Measurements from ENCODE around the gene DNASE1L1.

The DNASE1L1 gene

DNA sequence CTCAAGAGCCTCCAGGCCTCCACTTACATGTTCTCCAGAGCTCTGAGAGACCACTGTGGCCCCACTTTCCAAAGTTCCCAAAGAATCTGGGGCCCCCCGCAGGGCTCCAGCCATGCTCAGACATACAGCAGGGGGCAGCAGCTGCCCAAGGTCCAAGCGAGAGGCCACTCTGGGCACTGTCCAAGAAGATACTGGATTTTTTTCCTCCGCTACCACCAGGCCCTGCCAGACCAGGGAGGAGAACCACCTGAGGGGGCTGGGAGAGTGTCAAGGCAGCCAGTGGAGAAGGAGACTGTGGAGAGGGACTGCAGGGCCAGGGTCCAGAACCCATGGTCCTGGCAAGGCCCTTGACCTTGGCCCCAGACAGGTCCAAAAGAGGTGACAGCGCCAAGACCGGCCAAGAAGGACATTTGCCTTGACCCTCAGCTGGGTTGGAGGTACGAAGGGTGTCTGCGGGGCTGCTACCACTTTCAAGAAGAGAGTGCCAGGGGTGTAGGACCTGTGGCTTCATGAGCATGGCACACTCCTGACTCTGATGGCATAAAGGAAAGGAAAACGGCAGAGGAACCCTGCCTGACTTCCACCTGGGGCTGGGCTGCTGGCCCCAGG lies 24.7 kb downstream of the DNASE1L1 start:
- TF ChIP-seq, protein P1, sequence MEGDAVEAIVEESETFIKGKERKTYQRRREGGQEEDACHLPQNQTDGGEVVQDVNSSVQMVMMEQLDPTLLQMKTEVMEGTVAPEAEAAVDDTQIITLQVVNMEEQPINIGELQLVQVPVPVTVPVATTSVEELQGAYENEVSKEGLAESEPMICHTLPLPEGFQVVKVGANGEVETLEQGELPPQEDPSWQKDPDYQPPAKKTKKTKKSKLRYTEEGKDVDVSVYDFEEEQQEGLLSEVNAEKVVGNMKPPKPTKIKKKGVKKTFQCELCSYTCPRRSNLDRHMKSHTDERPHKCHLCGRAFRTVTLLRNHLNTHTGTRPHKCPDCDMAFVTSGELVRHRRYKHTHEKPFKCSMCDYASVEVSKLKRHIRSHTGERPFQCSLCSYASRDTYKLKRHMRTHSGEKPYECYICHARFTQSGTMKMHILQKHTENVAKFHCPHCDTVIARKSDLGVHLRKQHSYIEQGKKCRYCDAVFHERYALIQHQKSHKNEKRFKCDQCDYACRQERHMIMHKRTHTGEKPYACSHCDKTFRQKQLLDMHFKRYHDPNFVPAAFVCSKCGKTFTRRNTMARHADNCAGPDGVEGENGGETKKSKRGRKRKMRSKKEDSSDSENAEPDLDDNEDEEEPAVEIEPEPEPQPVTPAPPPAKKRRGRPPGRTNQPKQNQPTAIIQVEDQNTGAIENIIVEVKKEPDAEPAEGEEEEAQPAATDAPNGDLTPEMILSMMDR (IDR thresholded peaks at IDR 0.05; ENCODE audit: insufficient read depth, low read length, missing control alignments) = peak; percentile 24
- CTCF ChIA-PET = interaction anchor here (0.9 to 2.6 kb wide), 3 partner anchors 10 to 67 kb away, joined by 3 to 17 read pairs (median 3); partner anchors contain the start of gene FLNA
- no peak overlapping the region for H3K4me3 ChIP-seq (ENCODE audit: low read depth, low read length)
- POLR2A ChIA-PET = no interaction called here
- DNase-seq (ENCODE audit: low read depth, low spot score) = no peak

DNA sequence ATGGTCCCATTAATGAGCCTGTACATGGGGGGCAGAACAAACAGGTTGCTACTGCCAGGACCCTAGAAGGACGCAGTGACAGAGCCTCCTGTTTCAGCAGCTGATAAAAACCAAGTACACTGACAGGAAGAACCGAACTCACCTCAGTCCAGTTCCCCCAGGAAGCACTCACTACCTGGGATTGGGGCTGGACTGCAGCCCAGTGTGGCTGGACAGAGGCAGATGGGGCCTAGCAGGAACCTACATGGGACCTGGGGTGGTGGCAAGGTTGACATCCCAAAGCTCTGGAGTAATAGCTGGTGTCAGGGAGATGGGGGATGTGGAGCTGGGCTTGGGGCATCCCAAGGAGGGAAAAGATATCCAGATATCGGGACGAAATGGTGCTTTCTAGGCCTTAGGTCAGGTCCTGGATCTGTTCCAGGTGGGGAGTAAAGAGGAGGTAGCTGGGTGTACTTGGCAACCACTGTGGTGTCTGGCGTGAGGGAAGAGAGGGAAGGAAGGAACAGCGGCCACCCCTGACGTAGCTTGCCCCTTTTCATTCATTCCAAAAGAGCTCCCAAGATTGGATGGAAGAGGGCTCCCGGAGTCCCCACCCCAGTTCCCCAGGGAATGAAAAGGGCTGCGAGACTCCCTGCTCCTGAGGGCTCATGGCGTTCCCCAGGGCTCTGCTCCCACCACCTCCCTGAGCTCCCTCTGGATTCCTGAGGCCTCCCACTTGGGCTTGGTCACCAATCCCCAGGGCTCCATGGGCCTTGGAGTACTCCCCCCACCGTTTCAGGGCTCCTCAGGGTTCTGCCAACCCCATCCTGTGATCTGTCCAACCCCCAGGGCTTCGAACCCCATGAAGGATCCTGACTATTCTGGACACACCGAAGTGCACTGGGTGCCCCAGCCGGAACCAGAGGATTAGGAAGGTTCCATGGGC lies 25.4 kb downstream of the DNASE1L1 start:
- POLR2A ChIA-PET = interaction anchor here (0.8 kb wide), 1 partner anchor 9 kb away, joined by 5 read pairs; the partner anchor contains the start of gene FLNA
- H3K4me3 ChIP-seq (ENCODE audit: low read depth, low read length) = no peak overlapping the region
- no peak for DNase-seq (ENCODE audit: low read depth, low spot score)
- CTCF ChIA-PET = interaction anchor here (0.9 to 2.6 kb wide), 3 partner anchors 9 to 67 kb away, joined by 3 to 17 read pairs (median 3); partner anchors contain the start of gene FLNA
- TF ChIP-seq, protein P1 (IDR thresholded peaks at IDR 0.05; ENCODE audit: insufficient read depth, low read length, missing control alignments) = no peak

DNA sequence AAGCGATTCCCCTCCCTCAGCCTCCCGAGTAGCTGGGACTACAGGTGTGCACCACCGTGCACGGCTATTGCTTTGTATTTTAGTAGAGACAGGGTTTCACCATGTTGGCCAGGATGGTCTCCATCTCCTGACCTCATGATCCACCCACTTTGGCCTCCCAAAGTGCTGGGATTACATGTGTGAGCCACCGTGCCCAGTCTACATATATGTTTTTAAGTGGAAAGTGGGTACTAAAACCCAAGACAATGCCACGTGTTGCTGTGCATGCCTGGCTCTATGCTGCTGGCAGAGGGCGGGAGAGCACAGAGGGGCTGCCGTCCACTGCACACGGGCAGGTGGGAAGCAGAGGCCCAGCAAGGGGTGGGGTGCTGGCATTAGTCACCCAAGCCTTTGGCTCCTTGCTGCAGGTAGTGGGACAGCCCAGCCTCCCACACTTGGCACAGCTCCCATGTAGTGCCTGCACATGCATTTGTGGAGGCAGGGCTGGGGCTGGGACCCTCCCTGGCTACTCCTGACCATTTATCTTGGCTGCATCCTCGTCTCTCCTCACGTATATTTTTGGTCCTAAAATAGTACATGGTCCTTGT lies 26.5 kb downstream of the DNASE1L1 start:
- no peak for DNase-seq (ENCODE audit: low read depth, low spot score)
- TF ChIP-seq, protein P1 (IDR thresholded peaks at IDR 0.05; ENCODE audit: insufficient read depth, low read length, missing control alignments) = no peak
- ChIA-PET CTCF (interaction anchor here (1.1 to 2.6 kb wide), 2 partner anchors 8 to 9 kb away, joined by 7 to 17 read pairs; partner anchors contain the start of gene FLNA), POLR2A (no interaction called here)
- no peak overlapping the region for H3K4me3 ChIP-seq (ENCODE audit: low read depth, low read length)

DNA sequence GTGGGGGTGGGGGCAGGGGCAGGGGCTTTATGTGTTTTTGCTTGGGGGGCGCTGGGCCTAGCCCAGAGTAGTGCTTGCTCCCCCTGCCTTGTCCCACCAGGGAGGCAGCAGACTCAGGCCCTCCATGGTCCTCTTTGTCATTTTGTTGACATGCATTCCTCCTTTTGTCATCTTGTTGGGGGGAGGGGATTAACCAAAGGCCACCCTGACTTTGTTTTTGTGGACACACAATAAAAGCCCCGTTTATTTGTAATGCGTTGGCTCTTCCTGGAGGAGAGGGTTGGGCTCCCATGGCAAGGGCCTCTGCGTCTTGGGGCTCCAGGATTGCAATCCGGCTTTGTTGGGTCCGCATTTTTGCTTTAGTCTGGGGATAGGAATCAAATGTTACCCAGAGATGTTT lies 27.8 kb downstream of the DNASE1L1 start:
- ChIA-PET CTCF (interaction anchor here (1.1 kb wide), 1 partner anchor 8 kb away, joined by 7 read pairs; no protein-coding TSS in a partner anchor), POLR2A (interaction anchor here (0.9 kb wide), 1 partner anchor 10 kb away, joined by 3 read pairs; no protein-coding TSS in a partner anchor)
- H3K4me3 ChIP-seq (ENCODE audit: low read depth, low read length) = no peak overlapping the region
- no peak for DNase-seq (ENCODE audit: low read depth, low spot score)
- TF ChIP-seq, protein P1 (IDR thresholded peaks at IDR 0.05; ENCODE audit: insufficient read depth, low read length, missing control alignments) = no peak

DNA sequence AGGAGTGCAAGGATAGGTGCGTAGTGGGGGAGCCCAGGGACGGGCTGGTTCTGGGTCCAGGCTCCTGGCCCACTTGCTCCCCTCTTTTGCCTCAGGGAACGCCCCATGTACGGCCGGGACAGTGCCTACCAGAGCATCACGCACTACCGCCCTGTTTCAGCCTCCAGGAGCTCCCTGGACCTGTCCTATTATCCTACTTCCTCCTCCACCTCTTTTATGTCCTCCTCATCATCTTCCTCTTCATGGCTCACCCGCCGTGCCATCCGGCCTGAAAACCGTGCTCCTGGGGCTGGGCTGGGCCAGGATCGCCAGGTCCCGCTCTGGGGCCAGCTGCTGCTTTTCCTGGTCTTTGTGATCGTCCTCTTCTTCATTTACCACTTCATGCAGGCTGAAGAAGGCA lies 28.3 kb downstream of the DNASE1L1 start:
- POLR2A ChIA-PET = interaction anchor here (0.9 kb wide), 1 partner anchor 10 kb away, joined by 3 read pairs; no protein-coding TSS in a partner anchor

More for the DNA sequence above, 28.3 kb downstream of the DNASE1L1 start:
- no peak for DNase-seq (ENCODE audit: low read depth, low spot score)
- H3K4me3 ChIP-seq (ENCODE audit: low read depth, low read length) = peak overlapping the region; percentile 71
- TF ChIP-seq, protein P1 (IDR thresholded peaks at IDR 0.05; ENCODE audit: insufficient read depth, low read length, missing control alignments) = no peak
- CTCF ChIA-PET = interaction anchor here (0.5 kb wide), 1 partner anchor 448 kb away, joined by 3 read pairs; no protein-coding TSS in a partner anchor

All from AG04449 (cell line).